Suppressor macrophage treated with lipopolysaccharide for 4 hours (primary cell): ENCODE measurements around the gene HTRA1.

Source experiments
- DNase-seq: peaks from one replicate; pipeline ENCODE4 v3.0.0-alpha.2; 2020

Gene HTRA1

DNA sequence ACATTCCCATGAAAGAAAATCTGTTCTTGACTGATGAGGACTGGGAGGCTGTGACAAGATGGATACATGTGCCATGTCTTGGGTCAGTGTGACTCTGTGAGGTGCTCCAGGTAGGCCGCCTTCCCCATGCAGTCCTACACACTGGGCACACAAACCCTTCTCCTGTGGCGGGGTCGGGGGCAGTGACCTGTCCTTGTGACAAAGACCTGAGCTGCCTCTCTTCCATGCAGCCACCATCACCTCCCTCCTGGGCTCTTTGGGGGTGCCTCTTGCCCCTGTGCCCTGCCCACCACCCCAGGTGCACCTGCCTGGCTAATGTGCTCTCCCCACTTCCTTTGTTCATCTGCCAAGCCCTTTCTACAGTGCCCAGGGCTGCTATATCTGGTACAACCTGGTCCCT is 63.5 kb downstream of the HTRA1 start:
- no peak for DNase-seq

DNA sequence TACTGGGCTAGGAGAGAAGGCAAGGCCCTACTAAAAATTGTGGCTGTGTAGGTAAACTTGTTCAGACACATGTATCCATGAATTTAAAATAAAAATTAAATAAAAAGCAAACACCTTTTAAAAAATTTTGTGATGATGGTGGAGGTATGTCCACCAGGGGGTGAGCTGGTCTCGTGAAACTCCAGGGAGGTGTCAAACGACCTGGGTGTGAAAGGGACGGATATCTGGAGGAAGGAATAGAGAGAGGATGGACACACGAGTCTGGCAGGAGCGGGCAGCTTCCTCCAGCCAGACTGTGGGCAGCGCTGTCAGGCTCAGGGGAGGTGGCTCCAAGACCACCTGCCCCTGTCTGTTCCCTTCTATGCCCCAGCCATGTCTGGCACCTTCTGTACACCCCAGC is 64.4 kb downstream of the HTRA1 start:
- no peak for DNase-seq

DNA sequence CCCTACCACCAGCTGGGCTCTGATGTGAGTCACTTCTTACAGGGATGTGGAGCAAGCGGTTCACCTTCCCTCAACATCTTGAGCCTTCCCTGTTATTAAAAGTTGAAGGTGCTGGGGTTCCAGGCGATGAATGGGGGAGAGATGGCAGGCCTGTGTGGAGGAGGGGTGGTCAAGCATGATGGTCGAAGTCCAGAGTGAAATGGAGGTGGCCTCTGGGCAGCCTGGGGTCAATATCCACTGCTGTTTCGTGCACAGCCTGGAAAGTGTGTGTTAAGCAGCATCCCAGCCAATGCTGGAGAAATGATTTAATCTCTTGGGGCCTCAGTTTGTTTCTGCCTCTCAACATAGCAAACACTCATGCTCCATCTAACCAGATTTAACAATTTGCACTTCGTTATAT is 65.5 kb downstream of the HTRA1 start:
- no peak for DNase-seq

DNA sequence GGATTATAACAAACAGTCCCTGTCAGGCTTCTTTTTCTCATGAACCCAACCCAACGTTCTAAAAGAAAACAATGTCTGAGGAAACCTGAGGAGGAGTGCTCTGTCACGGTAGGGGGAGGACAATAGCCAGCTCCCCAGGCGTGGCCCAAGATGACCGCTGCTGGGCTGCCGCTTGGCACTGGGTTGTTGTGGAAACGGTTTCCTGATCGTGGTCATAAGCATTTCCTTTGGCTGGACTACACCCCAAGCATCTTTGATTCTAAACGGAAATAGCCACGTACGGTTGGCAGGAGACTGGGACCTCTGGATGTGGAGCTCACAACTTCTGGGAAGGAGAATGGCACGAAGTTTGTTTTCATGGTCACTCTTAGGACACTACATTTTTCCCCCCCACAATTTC is 68.8 kb downstream of the HTRA1 start:
- no peak for DNase-seq

DNA sequence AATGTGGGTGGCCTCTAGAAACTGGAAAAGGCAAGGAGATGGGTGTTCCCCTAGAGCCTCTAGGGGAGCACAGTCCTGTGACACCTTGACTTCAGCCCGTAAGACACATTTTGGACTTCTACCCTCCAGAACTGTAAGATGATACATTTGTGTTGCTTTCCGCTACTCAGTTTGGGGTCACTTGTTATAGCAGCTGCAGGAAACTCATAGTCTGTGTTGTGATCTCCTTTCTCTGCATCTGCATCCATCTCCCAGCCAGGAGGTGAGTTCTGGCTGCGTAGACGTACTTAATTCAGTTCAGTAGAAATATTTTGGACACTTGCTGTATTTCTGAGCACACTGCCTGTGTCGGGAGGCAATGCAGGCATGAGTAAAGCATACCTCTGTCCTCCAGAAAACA is 69.9 kb downstream of the HTRA1 start:
- no peak for DNase-seq

DNA sequence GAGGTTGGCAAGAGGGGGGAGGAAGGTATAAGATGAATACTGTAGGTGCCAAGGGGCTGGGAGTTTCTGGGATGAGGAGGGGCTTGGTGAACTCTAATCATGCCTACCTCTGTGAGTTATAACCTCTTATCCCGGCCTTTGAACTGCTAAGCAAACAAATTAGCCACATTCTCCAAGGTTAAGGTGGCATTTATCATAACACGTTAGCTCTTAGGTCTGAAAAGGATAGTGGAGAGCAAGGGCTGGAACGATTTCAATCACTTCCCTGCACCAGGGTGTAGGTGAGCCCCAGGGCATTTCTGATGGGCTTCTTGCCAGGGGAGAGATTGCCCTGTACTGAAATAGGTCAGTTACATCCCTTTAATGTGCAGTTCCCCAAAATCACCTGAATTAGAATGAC is 70.6 kb downstream of the HTRA1 start:
- no peak for DNase-seq

DNA sequence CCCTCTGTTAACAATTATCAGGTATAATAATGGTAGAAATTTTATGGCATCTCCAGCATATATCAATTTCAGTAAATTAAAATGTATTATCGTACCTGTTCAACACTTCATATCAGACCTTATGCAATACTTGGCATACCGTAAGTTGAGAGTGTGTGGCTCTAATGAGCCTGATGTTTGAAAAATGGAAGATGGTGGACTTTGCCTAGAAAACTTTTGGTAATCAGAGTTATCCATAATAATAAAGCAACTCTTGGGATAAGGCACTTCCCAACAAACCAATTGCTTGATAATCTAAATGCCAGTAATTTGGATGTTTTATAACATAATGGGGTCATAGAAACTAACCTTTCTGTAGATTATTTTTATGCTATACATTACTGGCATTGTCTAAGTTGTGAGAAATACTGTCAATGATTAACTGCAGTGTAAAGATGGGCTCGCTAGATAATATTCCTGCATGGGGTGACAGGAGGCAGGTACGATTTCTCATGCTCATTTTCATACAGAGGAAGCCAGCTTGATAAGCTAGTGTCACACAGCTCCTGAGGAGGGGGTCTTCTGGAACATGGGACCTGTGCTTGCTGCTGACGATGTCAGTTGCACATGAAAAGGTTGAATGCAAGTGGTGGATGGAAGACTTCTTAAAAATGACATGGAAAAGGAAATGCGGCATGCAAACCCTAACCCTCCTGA is 71.4 kb downstream of the HTRA1 start:
- DNase-seq, result no peak

DNA sequence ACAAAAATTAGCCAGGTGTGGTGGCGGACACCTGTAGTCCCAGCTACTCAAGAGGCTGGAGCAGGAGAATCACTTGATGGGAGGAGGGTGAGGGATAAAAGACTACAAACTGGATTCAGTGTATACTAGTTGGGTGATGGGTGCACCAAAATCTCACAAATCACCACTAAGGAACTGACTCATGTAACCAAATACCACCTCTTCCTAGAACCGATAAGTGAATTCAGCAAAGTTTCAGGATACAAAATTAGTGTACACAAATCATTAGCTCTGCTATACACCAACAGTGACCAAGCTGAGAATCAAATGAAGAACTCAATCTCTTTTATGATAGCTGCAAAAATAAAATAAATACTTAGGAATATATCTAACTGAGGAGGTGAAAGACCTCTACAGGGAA is 76.2 kb downstream of the HTRA1 start:
- no peak for DNase-seq

DNA sequence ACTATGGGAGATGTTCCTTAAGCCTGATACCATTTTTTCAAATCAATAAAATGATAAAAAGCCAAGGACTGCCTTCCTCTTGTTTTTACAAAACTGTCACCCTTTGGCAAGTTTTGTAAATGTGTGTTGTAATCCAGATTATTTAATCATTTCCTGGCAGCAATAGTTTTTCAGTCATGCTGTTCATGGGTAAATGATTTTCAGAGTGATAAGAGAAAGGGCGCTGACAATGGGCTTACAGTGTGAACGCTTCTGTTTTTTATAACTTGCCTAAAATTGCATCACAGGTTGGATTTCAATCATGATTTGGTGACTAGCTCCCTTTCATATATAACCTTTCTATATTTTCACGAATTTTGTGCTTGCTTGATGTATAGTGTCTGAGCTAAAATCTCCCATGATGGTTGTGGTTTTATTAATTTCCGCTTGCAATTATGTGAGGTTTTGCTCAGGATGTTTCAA is 80.2 kb downstream of the HTRA1 start:
- DNase-seq, result peak; percentile 44

DNA sequence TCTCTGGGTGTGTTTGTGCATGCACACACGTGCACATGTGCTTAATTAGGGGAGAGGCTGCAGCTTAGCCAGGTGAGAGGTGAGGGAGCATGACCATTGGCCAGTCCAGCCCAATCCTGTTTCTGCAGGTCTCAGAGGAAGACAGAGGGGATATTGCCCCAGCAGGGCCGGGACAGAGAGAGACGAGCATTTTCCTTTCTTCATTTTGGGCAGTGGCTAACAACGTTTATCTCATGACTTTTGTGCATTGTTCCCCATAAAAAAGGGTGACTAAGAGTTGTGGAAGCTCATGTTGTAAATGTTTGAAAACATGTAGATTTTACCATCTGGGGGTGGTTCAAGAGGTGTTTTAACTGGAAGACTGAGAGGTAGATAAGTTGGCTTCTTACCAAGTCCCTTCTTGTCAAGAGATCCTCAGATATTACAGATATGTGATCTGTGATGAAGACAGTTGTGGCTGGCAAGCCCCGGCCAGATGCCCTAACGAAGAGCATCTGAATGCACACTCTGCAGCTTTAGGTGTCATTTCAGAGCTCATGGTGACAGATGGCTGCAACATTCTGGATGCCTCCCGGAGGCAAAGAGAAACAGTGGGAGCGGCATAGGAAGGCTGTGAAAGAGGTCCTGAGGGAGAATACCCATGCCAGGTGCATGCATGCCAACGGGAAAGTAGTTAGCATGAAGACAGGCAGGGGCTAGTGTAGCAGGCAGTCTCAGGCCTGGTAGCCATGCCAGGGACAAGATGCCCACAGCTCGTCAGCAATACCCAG is 82.5 kb downstream of the HTRA1 start:
- DNase-seq, result no peak

DNA sequence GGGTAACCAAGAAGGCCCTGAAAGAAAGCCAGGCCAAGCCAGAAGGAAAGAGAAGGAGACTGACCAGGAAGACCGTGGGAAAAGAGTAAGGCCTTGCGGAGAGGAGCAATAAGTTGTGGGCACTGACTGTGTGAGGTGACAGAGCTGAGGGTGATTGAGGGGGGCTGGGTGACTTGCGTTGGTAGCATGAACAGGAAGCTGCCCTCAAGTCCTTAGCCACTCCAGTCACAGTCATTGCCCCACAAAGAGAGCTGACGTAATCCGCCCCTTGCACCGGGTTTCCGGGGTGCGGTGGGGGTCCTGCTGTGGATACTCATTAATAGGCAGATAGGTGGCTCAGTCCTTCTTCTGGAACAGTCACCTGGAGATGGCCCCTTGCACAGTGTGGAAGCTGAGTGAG is 83.1 kb downstream of the HTRA1 start:
- peak; percentile 33 for DNase-seq

DNA sequence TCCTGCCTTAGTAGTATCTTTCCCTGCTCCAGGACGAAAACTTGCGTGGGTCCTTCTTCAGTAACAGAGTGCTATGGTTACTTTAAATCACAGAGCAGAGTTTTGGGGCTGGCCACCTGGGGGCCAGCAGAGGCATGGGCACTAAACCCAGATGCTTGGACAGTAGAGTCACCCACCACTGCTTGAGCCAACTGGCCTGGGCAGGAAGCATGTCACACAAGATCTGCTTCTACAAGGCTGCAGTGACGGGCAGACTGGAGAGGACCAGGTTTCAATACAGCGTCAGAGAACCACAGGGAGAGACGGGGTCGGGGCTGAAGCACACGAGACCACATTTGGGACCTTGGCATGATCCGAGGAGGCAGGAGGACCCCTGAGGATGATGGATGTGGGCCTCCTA is 84.9 kb downstream of the HTRA1 start:
- no peak for DNase-seq

DNA sequence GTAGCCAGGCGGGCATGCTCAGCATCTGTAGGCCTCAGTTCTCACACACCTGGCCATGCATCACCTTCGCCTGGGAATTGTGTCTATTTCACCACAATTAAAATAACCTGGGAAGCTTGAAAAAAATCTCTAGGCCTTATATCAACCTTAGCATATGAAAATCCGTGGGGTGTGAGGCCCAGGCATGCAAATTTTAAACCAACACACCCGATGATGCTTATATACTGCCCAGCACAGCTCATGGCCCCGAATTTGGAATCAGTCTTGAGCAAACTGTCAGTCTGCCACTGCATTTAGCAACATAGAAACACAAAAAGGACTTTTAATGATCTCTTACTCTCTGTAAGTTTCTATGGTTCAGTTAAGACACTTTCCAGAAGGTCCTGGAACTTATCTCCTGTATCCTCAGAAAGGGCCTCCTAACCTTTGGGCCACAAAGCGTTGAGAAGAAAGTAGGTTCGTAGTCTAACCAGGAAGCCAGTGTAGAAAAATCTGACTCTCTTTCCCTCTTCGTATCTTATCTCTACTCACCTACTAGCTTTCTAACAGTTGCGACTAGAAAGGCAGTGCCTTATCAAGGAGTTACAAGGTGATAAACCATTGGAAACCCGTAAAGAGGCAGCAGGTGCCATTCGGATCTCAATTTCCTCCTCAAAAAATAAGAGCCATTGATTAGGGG is 87.2 kb downstream of the HTRA1 start:
- DNase-seq, result no peak

DNA sequence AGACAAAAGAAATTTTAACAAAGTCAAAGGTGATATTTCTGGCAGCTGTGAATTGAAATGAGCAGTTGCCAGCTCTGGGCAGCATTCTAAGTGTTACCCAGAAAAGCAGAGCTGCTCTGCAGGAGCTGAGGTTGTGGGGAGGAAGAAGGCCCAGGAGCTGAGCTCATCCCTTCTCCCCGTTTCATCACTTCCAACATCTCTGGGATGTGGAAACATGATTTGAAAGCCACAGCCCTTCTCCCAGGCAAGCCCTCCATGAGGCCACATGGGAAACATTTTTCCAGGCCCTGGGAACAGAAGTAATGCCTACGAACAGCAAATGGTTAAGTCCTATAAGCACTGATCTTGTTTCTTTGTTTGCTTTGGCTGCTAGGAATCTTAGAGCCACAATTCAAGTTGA is 88.3 kb downstream of the HTRA1 start:
- no peak for DNase-seq

DNA sequence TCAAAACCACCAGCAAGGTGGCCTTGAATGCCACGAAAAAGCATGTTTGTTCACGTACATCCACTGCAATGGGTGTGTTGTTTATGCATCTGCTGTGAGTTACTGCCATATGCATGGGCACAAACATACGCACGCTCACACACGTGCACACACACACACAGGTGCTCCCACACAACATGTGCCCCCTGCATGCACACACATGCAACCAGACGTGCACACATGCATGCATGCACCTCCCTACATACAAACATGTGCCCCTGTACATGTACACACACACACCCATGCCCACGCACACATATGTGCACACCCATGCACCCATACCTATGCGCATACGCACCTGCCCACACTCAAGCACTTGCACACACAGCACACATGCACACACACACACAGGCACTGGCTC is 89.1 kb downstream of the HTRA1 start:
- DNase-seq, result no peak

DNA sequence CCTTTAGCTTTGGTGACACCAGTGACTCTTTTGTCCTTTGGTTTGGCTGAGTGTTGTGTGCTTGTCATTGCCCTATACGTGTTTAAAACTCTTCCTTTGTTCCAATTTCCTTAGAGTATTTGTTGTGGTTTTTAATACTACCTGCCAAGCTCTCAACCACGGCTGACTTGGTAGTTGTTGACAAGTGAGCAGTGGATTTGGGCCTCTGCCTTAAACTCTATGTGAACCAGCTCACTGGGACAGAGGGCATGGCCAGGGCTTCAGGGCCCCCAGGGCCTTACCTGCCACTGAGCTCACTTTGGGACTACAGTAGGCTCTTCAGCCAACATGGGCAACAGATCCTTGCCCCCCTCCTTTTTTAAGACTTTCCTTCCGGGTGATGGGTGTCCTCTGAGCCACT is 89.6 kb downstream of the HTRA1 start:
- no peak for DNase-seq

DNA sequence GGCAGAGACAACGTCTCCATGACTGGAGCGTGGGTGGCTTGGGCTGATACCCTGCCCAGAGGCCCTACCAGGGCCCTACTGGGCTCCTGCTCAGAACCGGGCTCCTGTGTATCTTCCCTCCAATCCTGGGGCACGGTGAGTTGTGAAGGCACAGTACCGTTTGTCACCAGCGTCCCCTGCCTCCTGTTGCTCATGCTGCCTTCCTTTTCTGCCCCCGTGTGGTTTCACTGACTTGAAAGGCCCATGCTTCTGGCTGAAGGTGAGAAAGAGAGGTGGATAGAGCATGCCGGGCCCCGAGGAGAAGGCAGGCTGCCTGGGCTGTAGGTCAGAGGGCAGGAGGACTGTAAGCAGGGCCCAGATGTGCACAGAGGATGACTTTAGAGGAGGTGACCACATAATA is 90.1 kb downstream of the HTRA1 start:
- DNase-seq, result no peak

DNA sequence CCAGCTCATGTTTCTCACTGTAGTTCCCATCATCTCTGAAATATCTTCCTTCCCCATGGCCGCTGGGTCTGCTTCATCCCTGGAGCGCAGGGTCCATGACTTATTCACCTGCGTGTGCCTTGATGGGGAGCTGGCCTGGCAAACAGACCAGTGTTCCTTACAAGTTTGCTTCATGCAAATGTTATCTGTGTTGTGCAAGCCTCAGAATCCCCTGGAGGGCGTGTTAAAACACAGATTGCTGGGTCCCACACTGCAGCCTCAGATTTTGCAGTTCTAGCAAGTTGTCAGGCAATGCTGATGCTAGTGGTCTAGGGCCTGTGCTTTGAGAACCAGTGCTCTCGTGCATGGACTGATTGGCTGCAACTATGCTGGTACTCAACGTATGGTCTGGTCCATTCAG is 92.0 kb downstream of the HTRA1 start:
- no peak for DNase-seq

DNA sequence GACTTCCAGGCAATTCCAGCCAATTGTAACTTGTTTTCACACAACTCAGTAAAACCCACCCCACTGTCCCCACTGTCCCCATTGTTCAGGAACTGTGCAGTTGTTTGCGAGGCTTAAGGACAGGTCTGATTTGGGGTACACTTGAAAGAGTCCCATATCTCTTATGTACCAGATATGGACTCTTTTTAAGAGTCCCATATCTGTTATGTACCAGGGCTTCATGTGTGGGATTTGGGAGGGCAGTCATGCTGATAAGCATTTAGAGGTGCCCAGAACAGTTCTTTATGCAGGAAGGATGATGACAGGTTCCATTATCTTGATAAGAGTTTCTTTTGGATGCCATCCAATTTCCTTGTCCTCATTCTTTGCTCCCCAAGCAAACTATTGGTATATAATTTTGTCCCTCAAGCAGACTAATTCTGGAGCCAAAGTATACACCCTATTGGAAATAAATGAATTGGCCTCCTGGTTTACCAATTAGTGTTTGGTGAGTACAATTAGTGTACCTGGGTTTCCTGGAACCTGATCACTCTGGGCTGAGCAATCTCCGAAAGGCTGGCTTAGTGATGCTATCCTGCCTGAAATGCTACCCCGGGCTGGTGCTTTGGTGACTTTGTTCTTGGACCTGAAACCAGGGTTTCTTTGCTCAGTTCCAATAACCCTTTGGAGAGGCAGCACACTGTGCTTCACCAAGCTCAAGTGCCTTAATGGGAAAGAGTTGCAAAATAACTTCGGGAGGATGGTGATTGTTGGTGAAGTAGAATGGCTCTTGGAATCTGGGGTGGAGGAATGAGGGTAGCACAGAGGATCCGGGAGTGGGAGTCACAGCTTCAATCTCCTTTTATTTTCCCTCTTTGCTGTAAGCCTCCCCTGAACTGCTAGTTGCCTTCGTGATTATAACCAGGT is 93.0 kb downstream of the HTRA1 start:
- DNase-seq, result no peak

DNA sequence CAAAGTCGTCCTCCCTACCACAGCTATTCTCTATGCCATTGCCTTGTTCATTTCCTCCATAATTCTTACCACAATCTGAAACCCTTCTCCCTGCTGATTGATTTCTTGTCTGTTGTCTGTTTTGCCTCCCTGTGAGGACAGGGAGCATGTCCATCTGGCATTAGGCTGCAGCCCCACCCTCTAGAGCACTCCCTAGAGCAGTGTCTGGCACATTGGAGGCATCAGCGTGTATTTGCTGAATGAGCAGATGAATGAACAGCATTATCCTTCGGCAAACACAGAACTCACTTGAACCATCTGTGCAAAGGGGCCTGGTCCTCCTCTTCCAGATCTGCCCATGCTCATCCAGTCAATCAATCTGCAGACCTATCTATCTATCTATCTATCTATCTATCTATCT is 94.1 kb downstream of the HTRA1 start:
- no peak for DNase-seq

DNA sequence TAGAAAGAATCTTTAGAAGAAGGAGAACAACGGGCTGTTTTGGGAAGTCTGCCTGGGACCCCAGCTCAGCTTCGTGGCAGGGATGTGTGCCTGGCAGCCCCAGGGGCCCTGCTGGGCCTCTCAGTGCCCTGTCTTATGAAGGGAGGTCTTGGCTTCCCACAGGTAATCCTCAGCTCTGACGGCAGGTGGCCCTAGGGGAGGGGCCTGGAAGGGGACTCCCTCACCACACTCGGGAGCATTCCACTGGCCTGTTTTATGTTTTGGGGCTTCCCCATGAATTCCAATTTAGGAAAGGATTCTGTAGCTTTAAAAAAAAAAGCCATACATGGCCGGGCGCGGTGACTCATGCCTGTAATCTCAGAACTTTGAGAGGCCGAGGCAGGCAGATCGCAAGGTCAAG is 96.2 kb downstream of the HTRA1 start:
- no peak for DNase-seq

DNA sequence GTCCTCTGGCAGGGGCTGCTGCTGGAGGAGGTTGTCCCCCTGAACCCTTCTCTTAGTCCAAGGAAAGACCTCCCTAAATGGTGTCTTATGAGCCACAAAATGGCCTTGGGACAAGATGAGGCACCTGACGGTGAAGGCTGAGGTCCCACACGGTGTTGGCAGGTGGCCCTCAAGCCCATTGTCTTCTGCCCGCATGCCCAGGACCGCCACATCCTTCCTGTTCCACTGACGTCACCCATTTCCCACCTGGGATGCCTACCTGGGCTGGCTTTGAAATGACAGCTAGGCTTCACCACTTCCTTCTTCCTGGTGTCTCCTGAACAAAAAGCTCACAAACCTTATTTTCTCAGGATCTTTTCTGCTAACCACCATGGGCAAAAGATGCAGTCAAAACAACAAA is 97.1 kb downstream of the HTRA1 start:
- DNase-seq, result no peak

DNA sequence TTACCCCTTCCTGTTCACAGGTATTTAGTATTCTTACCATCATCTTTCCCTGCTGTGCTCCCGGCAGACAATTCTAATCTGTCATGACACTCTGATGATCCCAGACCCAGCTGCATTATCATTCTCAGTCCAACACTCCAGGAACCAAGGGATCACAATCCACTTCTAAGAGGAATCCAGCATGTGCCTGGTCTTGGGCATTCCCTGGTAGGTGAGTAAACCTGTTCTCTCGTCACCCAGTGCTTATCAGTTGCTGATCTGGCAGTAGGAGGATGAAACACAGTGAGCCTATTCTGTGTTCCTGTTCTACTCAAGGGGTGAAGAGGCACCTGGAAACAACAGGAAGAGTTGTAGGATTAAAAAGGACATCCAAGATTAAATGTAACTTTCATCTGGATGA is 97.9 kb downstream of the HTRA1 start:
- DNase-seq, result no peak
